Right atrium auricular region (tissue), 2 donors: ENCODE measurements around the gene CATSPERZ. TPM values are rescaled to one million over a fixed set of nuclear protein-coding genes. Genes with fewer than 3 reads are reported as not detected.
A peak's percentile ranks its signal among the peaks of the same experiment; 100 is the strongest.

ENCODE experiments used
- DNase-seq: peaks from one replicate; pipeline ENCODE4 v3.0.0-alpha.2; 2019; ENCODE audit warnings: low spot score
- H3K27ac ChIP-seq, 2 donors: fragments of 200-600 bp; sonication (generic); 1 replicate in 1 of 2; 2 replicates in 1 of 2; pipeline ENCODE4 v1.5.1; 2016 to 2019
- H3K27me3 ChIP-seq, 2 donors: fragments of 200-600 bp; sonication (generic); one replicate each; pipeline versions ENCODE4 v1.5.1 to v1.6.0; 2017 to 2019
- H3K36me3 ChIP-seq: fragments of 200-600 bp; sonication (generic); one replicate; pipeline ENCODE4 v1.5.1; 2016
- H3K4me1 ChIP-seq, 2 donors: fragments of 200-600 bp; sonication (generic); one replicate each; pipeline versions ENCODE4 v1.5.1 to v1.6.0; 2017 to 2019
- H3K4me3 ChIP-seq, 2 donors: fragments of 200-600 bp; sonication (generic); 1 replicate in 1 of 2; 2 replicates in 1 of 2; pipeline ENCODE4 v1.5.1; 2017 to 2019; ENCODE audit warnings: mild to moderate bottlenecking in 1 of 2, moderate library complexity in 1 of 2
- H3K9me3 ChIP-seq, 2 donors: fragments of 200-600 bp; sonication (generic); one replicate each; pipeline ENCODE4 v1.5.1; 2019
- CTCF ChIP-seq, 2 donors: fragments of 200-600 bp; sonication (generic); IDR thresholded peaks; one replicate each; pipeline ENCODE4 v1.5.1; 2019; ENCODE audit warnings: antibody characterized with exemption in 2 of 2
- total RNA-seq, 2 donors: library from RNA; depleted of rRNA; stranded (reverse); fragments of >200 nt; gene quantifications; one replicate each; pipeline ENCODE4 v1.1.0, GENCODE V29; 2016

CATSPERZ gene
- total RNA-seq, 2 donors from 2014 or later = not detected

DNA sequence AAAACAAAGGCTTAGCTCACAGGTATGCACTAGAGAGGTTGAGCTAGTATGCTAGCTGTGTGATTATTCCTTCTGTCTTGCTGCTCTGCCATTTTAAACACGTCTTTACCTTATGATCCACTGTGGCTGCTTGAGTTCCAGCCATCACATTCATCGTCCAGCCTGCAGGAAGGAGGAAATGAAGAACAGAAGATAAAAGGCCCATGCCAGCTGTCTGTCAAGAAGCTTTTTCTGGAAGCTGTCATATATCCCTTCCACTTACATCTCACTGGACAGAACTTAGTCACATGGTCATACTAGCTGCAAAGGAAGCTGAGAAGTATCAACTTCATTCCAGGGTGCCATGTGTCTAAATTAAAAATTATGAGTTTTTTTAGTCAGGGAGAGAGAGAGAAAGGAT, 27.2 kb downstream of the CATSPERZ start:
- DNase-seq = no peak
- Histone ChIP-seq H3K4me3 (no peak overlapping the region), H3K4me1 (peaks cover 0 to 27% of the 10 kb centered on the region in 2 donors), H3K27ac (no peak overlapping the region), H3K9me3 (no peaks in the 10 kb centered on the region), H3K36me3 (peaks cover 1% of the 10 kb centered on the region), H3K27me3 (no peaks in the 10 kb centered on the region)
- no peak for TF ChIP-seq CTCF (IDR thresholded peaks at IDR 0.05)

GRCh38 chr11:64327993-64328392, 27.8 kb downstream of the CATSPERZ start:
- no peaks in the 10 kb centered on the region for H3K9me3 ChIP-seq
- H3K27me3 ChIP-seq = no peaks in the 10 kb centered on the region
- peaks cover 0 to 29% of the 10 kb centered on the region in 2 donors for H3K4me1 ChIP-seq
- no peak for DNase-seq
- no peak for TF ChIP-seq CTCF (IDR thresholded peaks at IDR 0.05)
- no peaks in the 10 kb centered on the region for H3K36me3 ChIP-seq
- no peak overlapping the region for H3K27ac ChIP-seq
- H3K4me3 ChIP-seq = no peak overlapping the region

DNA sequence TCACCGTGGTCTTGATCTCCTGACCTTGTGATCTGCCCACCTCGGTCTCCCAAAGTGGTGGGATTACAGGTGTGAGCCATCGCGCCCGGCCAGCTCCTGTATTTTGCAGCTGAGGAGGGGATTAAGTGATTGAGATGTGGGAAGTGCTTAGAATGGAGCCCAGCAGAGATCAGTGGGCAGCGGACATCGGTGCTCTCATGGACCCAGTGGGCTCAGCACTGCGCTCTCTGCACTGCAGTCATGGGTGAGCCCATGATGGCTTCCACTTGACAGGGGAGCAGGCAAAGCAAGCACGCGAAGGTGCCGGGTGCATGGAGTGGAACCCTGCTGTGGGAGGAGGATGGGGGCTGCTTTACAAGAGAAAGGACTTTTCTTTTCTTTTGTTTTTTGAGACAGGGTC, 30.7 kb downstream of the CATSPERZ start:
- no peaks in the 10 kb centered on the region for H3K9me3 ChIP-seq
- DNase-seq = no peak

GRCh38 chr11:64331569-64332371, 31.6 kb downstream of the CATSPERZ start:
- peak; percentile 78 for DNase-seq
- H3K4me3 ChIP-seq = no peak overlapping the region

More for the DNA sequence above, 30.7 kb downstream of the CATSPERZ start:
- Histone ChIP-seq H3K27ac (no peak overlapping the region), H3K27me3 (no peaks in the 10 kb centered on the region), H3K4me3 (no peak overlapping the region), H3K36me3 (no peaks in the 10 kb centered on the region), H3K4me1 (peaks cover 0 to 29% of the 10 kb centered on the region in 2 donors)
- TF ChIP-seq CTCF (IDR thresholded peaks at IDR 0.05) = no peak

GRCh38 chr11:64333556-64333955, 33.4 kb downstream of the CATSPERZ start:
- DNase-seq = no peak
- H3K4me3 ChIP-seq = no peak overlapping the region
- no peak for TF ChIP-seq CTCF (IDR thresholded peaks at IDR 0.05)
- no peaks in the 10 kb centered on the region for H3K9me3 ChIP-seq
- H3K4me1 ChIP-seq = peaks cover 0 to 29% of the 10 kb centered on the region in 2 donors
- H3K36me3 ChIP-seq = no peaks in the 10 kb centered on the region
- H3K27me3 ChIP-seq = no peaks in the 10 kb centered on the region
- no peak overlapping the region for H3K27ac ChIP-seq

More at GRCh38 chr11:64331569-64332371, 31.6 kb downstream of the CATSPERZ start:
- peak in 1 of 2 donors; percentile 53 for TF ChIP-seq CTCF (IDR thresholded peaks at IDR 0.05)
- Histone ChIP-seq H3K9me3 (no peaks in the 10 kb centered on the region), H3K36me3 (no peaks in the 10 kb centered on the region), H3K27ac (peak overlapping the region in 1 of 2 donors; percentile 4), H3K4me1 (peaks cover 0 to 29% of the 10 kb centered on the region in 2 donors), H3K27me3 (no peaks in the 10 kb centered on the region)
